HG03159 (cell line): Measurements from ENCODE around the gene DYNC1I1.

ENCODE experiments used
- ATAC-seq: cut with Tn5 transposase; IDR thresholded peaks from one replicate; pipeline ENCODE4 v1.9.1; 2021; ENCODE audit warnings: mild to moderate bottlenecking, moderate library complexity; ENCODE audit not compliant: unreplicated experiment

DYNC1I1 gene

GRCh38 chr7:96126382-96126781 is 354.0 kb downstream of the DYNC1I1 start:
- ATAC-seq: no peak

- no peak for ATAC-seq
These were observed 355.4 kb downstream of the DYNC1I1 start for GRCh38 chr7:96127746-96128145.

- ATAC-seq: no peak
These were observed 359.2 kb downstream of the DYNC1I1 start for GRCh38 chr7:96131525-96131924.

- ATAC-seq: no peak
These were observed 362.9 kb downstream of the DYNC1I1 start for GRCh38 chr7:96135241-96135640.

GRCh38 chr7:96136600-96137239 is 364.4 kb downstream of the DYNC1I1 start:
- ATAC-seq: no peak

- no peak for ATAC-seq
These were observed 371.3 kb downstream of the DYNC1I1 start for GRCh38 chr7:96143495-96144259.

GRCh38 chr7:96144260-96144526 is 371.8 kb downstream of the DYNC1I1 start:
- ATAC-seq: no peak
